ENCODE results near the gene SPATA2L.
A peak's percentile ranks its signal among the peaks of the same experiment; 100 is the strongest.
"Not testable (repeated sequence)": the region's sequence is repeated elsewhere in the genome, so short reads cannot be mapped to it uniquely, and the experiment has no call there.

The SPATA2L gene

DNA sequence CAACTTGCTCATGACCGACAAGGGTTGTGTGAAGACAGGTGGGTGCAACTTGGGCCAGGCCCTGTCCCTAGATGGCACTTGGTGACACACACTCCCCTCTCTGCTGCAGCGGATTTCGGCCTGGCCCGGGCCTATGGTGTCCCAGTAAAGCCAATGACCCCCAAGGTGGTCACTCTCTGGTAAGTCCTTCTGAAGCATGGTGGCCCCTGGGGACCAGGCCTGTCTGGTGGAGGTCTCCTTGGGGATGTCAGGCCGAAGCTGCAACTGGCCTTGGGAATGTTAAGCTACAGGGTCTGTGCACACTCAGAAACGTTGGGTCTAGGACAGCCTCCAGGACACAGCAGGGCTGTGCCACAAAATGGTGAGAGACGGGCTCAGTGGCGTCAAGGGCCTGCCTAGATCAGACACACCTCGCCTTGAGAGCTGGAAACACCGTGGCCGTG is 8.2 kb downstream of the SPATA2L start:
- no peak for DNase-seq

DNA sequence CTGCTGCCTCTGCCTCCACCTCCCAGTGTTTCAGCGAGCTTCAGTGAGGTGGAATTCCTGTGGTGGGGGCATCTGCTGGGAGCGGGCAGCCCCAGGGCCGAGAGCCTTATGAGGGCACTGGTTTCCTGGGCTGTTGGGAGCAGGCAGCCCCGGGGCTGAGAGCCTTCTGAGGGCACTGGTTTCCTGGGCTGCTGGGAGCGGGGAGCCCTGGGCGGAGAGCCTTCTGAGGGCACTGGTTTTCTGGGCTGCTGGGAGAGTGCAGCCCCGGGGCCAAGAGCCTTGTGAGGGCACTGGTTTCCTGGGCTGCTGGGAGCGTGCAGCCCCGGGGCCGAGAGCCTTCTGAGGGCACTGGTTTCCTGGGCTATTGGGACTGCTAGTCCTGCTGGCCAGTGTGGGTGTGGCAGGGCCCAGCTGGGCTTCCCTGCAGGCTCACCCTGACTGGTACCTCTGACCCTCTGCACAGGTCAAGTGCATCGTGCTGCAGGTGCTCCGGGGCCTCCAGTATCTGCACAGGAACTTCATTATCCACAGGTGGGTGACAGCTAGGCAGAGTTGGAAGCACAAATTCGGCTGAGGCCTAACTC is 9.4 kb downstream of the SPATA2L start:
- DNase-seq: no peak

DNA sequence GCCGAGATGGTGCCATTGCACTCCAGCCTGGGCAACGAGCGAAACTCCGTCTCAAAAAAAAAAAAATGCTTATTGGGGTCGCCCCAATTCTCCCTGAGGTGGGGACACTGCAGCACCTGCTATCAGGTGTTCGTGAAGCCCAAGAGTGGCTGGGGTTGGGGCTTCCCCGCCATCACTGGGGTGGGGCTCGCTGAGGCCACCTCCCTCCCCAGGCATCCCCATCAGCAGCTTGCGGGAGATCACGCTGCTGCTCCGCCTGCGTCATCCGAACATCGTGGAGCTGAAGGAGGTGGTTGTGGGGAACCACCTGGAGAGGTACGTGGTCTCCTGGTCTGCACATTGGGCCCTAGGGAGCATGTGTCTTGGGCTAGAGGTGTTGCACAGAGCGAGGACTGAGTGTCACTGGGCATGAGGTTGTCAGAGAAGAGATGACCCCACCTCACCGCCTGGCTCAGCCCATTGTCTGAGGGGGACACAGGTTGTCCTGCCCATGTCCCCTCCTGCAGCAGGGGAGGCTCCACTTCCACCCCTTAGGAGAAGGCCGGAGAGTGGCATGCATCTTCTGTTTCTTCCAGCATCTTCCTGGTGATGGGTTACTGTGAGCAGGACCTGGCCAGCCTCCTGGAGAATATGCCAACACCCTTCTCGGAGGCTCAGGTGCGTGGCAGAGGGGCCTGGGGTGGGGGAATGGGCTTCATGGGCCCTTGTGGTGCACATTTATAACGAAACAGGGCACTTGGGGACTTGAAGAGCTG is 10.1 kb downstream of the SPATA2L start:
- no peak for DNase-seq

- DNase-seq: no peak
Measured at GRCh38 chr16:89690392-89690901, 11.1 kb downstream of the SPATA2L start.

DNA sequence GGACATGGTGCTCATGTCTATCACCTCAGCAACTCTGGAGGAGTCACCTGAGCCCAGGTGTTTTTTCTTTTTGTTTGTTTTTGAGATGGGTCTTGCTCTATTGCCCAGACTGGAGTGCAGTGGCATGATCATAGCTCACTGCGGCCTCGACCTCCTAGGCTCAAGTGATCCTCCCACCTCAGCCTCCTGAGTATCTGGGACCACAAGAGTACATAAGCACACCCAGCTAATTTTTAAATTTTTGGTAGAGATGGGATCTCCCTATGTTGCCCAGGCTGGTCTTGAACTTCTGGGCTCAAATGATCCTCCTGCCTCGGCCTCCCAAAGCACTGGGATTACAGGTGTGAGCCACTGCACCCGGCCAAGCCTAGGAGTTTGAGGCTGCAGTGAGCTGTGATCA is 11.9 kb downstream of the SPATA2L start:
- not testable (repeated sequence) for DNase-seq

DNA sequence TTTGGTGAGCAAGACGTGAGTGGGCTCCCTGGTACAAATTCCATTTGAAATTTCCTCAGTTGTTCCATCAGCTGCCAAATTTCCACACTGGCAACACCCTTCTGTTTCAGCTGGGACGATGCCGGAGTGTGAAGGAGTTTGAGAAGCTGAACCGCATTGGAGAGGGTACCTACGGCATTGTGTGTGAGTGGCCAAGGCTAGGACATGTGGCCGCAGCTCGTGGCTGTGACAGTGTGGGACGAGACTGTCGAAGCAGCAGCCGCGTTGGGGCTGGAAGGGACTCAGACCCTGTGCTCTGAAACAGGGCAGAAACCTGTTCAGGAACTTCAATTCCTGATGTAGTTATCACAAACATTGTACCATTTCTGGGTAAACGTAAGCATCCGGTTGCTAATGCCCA is 12.4 kb downstream of the SPATA2L start:
- no peak for DNase-seq

DNA sequence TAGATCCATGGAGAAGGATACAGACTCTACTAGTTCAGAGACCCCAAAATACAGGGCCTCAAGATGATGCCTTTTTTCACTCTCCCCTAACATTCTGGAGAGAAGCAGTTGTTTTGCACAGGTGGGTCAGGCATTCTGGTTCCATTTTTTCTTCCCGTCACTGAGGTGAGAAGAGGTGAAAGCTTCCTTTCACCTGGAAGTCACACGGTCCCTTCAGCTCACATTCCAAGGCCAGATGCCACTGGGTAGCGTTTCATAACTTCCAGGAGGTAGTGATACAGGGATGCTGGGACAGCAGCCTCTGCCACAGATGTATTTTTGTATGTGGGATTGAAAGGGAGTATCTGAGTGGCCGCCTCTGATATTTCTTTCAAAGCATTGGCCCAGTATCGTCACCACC is 13.1 kb downstream of the SPATA2L start:
- DNase-seq: no peak

DNA sequence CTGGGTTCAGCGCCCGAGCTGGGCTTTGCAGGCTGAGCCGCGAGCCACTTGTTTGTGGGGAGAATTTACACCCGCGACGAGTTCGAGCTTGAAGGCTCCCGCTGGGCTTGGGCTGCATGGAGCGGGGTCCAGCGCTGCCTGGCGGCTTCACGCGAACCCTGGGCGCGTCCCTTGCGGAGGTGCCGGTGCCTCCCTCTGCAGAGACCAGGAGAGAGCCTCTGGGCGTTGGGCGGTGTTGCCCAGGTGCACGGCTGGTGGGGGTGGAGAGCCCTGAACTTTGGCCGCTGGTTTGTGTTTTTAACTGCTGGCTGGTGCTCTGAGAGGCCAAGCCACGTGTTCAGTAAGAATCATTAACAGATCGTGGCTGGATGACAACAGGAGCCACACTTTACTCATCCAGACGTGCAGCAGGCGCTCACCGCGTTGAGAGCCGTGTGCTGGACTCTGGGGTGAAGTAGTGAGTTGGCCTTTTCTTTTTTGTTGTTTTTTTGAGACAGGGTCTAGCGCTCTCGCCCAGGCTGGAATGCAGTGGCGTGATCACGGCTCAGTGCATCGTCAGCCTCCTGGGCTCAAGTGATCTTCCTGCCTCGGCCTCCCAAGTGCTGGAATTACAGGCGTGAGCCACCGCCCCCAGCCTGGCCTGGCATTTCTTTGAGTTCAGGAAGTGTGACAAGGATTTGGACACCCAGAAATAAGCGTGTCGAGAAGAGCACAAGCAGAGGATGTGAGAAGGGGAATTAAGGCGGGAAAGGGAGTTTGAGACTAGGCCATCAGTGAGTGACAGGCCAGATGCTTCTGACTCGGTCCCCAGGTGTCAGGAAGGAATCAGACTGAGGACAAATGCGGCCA is 14.2 kb downstream of the SPATA2L start:
- DNase-seq: peak in 1 of 56 donors; percentile 64

GRCh38 chr16:89686520-89687091 is 14.9 kb downstream of the SPATA2L start, which contains the start of gene CDK10:
TSS of gene CDK10 (plus strand) at chr16:89686689. CDS start at chr16:89686711, 22 bp downstream.
- peak in 55 of 56 donors; percentile 39 to 94 (median 81) for DNase-seq

GRCh38 chr16:89685916-89686315 is 15.6 kb downstream of the SPATA2L start:
- DNase-seq: no peak

GRCh38 chr16:89678258-89678657 is 23.2 kb downstream of the SPATA2L start:
- no peak for DNase-seq

- DNase-seq: no peak
Measured at GRCh38 chr16:89672177-89672941, 29.1 kb downstream of the SPATA2L start.

GRCh38 chr16:89671565-89671964 is 29.9 kb downstream of the SPATA2L start:
- not testable (repeated sequence) for DNase-seq

GRCh38 chr16:89670496-89671431 is 30.7 kb downstream of the SPATA2L start:
- DNase-seq: peak in 1 of 56 donors; percentile 26

DNA sequence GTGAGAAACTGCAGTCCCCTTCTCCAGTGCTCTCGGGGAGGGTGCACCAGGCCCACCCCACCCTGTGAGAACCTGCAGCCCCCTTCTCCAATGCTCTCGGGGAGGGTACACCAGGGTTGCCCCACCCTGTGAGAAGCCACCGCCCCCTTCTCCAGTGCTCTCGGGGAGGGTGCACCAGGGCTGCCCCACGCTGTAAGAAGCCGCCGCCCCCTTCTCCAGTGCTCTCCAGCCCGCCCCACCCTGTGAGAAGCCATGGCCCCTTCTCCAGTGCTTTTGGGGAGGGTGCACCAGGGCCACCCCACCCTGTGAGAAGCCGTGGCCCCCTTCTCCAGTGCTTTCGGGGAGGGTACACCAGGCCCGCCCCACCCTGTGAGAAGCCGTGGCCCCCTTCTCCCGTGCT is 31.8 kb downstream of the SPATA2L start:
- DNase-seq: no peak

DNA sequence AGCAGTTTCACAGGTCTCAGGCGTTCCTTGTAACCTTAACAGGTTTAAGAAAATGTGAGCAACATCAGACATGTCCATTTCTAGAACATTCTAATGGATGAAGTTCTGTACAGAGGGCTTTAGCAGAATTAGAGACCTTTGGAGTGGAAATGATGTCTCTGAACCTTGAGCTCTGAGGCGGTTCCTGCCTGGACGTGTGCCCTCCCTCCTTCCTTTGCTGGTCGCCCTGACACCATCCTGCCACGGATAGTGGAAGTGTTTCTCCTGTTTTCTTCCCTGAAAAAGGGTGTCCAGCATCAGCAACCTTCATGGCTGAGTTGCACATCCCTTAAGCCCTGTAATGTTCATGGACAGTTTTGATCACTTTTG is 32.7 kb downstream of the SPATA2L start:
- DNase-seq: no peak

GRCh38 chr16:89667633-89668032 is 33.9 kb downstream of the SPATA2L start:
- no peak for DNase-seq

- peak in 11 of 56 donors; percentile 14 to 59 (median 24) for DNase-seq
Measured at GRCh38 chr16:89667000-89667399, 34.5 kb downstream of the SPATA2L start.

DNA sequence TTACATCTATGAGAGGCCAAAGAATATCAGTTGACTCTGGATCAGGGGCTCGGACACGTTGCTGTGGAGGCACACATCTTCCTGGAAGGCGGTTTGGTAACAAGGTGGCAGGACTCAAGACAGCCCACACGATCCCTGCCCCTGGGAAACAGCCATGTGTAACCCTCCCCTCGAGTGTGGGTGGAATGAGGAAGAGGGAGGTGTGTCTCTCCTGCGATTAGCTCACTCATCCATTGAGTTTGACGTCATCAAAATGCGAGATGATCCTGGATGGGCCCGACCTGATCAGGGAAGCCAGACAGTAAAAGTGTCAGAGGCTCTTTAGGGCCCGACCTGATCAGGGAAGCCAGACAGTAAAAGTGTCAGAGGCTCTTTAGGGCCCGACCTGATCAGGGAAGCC is 37.3 kb downstream of the SPATA2L start:
- DNase-seq: not testable (repeated sequence)
